NCI-H1417 treated with DMSO at 0.1 percent for 48 hours (cell line): ENCODE data around the gene TRAF1.

ENCODE experiments used
- DNase-seq: peaks from one replicate; lab custom pipeline; 2025; lab: John Stamatoyannopoulos, UW

Gene TRAF1

DNA sequence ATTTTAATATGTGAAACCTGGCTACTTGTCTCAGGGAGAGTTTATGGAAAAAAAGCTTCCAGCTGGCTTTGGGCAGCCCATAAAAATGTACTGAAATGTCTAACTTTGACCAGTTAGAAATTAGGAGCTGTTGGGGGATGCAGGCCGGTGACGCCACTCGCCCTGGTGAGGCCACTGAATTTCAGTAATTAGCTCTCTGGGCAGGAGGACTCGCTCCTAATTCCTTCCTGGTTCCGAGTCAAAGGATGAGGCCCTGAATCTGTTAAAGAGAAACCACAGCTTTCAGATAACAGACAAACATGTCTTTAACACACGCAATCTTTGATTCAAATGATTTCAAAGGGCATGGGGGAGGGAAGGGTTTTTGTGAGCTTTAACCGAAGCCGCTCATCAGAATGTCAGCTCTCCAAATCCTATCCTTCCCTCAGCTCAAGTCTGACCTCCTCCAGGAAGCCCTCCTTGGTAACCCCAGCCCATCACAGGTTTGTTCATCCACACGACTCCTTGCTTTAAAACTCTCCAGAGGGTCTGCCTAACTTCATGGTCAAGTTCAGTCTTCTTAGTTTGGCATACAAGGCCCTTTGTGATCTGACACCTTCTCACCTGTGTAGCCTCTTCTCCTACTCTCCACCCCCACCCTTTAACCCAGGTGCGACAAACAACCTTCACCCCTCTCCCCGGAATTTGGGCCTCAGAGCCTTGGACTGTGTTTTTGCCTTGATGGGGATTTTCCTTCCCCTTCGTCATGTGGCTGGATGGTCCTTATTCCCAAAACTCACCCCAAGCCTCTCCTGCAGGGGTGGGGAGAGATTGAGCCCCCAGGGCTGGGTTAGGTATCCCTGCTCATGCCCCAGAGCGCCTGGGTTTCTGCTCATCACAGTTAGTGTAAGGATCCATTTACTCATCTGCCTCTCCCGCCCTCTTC lies 36.0 kb downstream of the TRAF1 start:
- DNase-seq, result no peak

DNA sequence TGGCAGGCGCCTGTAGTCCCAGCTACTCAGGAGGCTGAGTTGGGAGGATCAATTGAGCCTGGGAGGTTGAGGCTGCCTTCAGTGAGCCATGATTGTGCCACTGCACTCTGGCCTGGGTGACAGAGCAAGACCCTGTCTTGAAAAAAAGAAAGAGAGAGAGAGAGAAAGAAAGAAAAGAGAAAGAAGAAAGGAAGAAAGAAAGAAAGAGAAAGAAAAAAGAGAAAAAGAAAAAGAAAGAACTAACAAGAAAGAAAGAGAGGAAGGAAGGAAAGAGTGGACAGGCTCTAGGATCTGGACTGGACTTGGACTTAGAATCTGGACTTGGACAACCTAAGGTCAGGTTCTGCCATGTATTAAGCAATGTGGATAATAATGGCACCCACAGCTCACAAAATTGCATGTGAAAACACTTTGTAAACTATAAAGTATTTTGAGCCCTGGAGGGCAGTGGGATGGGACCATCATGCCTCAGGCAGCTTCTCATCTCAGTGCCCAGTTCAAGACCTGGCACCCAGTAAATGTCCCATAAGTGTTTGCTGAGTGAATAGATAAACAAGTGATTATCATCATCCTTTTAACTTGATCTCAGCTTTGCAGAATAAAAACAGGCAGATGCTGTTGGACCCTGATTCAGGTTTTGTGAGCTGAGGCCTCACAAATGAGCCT lies 36.9 kb downstream of the TRAF1 start:
- DNase-seq, result no peak

DNA sequence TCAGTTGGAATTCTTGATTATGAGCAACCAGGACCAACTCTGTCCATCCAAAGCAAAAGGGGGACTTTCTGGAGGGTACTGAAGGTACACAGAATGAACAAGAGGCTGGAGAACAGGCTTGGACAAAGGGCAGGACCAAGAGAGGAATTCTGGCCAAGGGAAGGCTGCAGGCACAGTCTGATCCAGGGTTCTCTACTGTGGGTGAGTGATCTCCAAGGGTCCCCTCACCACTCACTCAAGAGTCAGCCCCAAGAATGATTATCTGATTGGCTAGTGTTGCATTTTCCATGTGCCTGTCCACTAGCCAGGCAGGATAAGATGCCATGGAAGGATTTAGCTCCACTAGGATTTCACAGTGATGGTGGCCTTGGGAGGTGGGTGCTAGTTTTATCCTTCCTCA lies 38.0 kb downstream of the TRAF1 start:
- DNase-seq, result no peak

DNA sequence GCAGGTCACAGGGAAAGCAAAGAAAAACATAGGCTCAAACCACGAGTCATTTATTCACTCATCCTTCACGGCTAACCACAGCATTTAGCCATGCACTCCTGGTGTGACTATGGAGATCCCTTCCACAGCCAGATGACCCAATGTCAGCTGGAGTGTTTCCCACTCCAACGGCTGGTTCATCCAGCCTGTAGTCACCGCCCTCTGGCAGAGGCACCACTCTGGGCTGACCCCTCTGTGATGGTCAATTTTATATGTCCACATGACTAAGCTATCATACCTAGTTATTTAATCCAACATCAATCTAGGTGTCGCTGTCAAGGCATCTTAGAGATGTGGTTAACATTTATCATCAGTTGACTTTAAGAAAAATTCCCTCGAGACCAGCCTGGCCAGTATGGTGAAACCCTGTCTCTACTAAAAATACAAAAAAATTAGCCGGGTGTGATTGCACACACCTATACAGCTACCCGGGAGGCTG lies 40.1 kb downstream of the TRAF1 start:
- DNase-seq, result no peak

DNA sequence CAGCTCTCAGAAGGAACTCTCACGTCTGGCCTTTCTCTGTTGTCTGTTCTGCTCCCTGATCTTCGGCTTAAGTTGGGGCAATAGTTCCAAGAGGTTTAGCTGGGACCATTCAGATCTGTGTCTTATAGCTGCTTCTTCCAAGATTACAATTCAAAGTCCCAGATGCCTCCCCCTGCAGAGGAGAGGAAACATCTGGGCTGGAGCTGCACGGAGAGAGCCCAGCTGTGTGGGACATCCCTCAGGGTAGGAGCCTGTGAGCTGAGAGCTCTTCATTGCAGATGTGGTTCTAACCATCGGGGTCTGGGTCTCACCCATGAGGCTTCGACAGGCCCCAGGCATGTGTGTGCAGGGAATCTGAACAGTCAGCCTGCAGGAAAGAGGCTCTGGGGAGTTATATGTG lies 40.6 kb downstream of the TRAF1 start:
- DNase-seq, result no peak

DNA sequence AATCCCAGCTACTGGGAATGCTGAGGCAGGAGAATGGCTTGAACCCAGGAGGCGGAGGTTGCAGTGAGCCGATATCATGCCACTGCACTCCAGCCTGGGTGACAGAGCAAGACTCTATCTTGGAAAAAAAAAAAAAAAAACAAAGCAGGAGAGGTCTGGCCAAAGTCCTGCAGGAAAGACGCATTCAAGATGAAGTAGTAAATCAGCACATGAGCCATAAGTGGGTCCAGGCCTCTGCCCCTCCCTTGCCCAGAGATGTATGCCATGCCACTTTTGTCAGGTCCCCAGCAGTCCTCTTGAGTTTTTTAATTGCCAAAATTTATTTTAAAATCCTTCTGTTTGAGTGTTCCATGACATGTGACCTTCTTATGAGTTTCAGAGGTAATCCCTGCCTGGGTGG lies 41.1 kb downstream of the TRAF1 start:
- DNase-seq, result no peak

DNA sequence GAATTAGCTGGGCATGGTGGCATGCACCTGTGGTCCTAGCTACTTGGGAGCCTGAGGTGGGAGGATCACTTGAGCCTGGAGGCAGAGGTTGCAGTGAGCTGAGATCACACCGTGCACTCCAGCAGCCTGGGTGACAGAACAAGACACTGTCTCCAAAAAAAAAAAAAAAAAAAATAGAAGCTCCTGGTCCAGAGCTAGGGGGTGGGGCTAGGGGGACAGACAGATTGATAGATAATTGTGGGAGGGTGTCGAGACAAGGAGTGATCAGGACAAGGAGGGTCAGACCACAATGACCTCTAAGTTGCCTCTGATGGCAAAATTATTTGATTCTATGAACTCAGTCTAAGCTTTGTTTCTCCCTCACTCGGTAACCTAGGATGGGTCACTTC lies 43.0 kb downstream of the TRAF1 start:
- DNase-seq, result no peak

DNA sequence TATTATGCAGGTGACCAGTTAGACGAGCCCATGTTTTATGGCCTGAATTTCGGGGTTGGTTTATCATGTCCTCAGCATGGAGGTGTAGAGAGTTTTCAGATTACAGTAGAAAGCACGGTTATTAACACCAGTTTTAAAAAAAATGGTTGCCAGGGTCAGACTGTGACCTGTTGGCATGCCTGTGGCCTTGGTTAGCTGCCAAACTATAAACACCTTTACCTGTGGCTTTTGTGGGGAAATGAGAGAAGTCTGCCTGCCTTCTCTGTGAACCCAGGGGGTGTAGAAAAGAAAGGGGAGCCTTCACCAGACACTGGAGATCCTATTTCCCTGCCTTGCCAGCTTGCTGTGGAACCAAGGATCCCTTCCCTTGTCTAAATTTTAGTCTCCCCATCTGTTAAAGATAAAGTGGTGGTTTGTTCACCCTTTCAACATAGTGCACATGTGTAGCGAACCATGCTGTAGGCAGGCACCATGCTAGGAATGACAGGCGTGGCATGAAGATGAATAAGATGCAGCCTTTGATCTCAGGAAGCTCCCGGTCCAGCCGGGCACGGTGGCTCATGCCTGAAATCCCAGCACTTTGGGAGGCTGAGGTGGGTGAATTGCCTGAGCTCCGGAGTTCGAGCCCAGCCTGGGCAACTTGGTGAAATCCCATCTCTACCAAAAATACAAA lies 43.5 kb downstream of the TRAF1 start:
- DNase-seq, result no peak

DNA sequence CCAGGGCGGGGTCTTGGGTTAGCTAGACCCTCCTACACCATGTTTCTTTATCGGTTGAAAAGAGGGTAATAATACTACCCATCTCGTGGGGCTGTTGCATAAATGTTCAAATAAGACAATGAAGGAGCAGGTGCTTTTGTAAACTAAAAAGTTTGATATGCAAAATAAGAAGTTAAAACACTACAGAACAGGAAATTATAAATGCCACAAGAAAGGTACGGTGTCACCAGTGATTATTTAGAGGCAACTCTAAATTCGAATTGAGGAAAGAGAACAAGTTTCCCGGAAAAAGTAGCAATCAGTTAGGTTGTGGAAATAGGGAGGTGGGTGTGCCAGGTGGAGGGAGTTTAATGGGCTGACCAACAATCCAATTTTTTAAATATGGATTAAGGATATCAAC lies 47.1 kb downstream of the TRAF1 start:
- DNase-seq, result no peak

DNA sequence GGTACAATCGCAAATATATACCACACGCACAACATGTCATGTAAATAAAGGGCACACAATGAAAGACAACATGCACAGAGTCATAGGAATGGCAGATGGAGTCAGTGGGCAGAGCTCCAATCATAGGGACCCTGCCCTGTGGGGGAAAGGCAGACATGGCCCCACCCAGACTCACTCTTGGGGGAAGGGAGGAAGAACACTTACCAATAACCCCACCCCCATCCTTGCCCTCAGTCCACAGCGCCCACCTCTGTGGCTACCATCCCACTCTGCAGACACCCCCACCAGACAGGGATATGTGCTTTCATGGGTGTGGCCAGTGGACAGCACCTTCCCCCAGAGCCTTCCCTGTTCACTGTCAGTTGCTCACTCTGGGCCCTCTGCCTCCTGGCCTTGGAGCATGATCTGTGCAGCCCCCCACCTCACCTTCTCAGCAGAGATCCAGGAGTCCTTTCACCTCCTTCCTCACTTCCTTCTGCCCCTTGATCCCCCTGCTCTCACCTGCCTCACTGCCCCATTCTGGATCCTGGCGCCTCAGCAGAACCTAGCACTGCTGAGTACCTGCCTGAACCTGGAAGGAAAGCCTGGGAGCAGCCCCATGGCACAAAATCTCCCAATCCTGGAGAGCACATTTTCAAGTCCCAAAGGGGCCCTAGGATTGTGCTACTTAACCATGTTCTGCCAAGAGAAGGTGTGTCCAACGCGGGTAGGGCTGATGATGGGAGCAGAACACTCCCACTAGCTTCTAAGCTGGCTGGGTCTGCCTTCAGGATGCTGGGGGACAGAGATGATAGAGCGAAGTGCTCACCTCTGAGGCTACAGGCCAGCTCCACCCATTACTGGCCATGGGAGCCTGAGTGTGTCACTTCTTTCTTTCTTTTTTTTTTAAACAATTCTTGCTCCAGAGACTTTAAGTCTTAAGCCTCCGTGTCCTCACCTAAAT lies 48.1 kb downstream of the TRAF1 start:
- DNase-seq, result no peak

DNA sequence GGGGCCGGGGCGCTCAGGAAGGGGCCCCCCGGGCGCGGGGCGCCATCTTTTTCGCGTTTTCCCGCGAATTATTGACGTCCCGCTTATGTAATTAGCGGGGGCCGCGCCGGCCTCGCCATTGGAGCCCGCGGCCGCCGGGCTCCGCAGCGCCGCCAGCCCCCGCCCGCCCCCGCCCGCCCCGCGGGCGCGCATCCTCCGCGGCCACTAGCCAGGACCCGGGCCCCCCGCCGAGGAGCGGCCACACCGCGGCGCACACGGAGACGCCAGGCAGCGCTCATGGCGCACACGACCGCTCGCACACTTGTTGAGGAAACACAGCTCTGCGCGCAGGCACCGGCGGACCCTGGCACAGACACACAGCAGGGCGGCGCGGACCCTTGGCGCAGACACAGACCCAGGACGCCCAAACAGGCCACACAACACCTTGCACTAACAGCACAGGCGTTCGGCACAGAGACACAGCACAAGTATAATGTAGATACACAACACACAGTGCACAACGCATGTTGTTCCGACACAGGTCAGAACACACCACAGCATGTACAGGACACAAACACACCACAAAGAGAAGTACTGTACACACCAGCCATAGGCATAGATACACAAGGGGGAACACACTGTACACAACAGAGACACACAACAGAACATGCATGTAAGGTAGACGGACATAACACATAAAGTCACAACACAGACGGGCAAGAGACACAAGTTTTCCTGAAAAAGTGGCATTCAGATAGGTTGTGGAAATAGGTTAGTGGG lies 49.1 kb downstream of the TRAF1 start:
- DNase-seq, result peak; percentile 69

DNA sequence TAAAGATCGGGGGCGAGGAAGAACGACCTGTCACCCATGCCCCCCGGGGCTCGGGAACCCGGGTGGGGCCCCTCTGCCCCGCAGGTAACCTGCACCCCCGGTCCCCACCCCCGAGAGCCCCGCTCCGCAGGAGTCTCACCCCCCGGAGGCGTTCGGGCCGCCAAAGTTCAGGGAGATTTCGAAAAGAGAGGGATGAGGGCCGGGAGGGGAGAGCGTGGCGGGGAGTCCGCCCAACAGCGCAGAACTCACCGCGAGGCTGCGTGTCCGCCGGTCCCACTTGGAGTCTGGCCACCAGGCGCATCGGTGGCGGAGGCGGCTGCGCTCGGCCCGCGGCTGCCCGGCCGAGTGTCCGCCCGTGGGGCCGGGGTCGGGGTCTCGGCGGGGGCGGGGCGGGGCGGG lies 49.8 kb downstream of the TRAF1 start, which contains the start of gene PHF19:
Gene PHF19 (minus strand): TSS at position 347 of the 399 bp plus-strand sequence. CDS start 2,447 bp downstream, outside the sequence.
- no peak for DNase-seq

DNA sequence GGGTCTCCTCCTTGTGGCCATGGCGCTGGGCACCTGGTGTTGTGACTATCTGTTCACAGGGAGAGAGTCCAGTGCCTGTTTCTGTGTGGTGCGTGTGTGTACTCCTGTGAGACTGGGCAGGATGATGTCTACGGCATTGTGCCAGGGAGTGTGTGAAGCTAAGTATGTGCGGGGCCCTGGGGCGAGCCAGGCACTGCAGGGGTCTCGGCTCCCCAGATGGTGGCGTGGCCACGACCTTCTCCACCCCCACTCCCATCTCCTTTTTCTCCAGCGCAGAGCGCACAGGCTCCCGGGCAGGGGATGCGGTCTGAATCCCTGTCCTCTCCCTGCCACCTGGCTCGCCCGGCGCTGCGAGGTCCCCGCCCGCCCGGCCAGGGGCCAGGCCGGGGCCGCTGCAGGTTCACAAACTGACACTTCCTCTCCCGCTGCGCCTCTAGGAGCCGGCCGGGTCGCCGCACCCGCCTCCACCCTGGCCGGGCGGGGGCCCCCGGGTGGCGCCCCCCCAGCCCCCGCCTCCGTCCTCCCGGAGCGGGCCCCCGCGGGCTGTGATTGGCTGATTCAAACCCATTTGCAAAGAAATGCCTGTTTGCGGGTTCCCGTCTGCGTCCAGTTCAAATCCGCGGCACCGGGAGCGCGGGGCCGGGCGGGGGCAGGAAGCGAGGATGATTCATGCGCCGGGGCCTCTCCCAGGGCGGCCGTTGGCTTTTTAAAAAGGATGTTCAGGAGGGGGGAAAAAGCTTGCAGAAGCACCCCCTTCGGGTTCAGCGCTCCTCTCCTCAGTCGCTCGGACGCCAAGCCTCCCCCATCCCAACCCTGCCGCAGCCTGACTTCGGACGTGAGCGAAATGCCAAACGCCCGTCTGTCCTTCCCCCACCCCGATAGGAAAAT lies 50.4 kb downstream of the TRAF1 start:
- DNase-seq, result peak; percentile 83

DNA sequence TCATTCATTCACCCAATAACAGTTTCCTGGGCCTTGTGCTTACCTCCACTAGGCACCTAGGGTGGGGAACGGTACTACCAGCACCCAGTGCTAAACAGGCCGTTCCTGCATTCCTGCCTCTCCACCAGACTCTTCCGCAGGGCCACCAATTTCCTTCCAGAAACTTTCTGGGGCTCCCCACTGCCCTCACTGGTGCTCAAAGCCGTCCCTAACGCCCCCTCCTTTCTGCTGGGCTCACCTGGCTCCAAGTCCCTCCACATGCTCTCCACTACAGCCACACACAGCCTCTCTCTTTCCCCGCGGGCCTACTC lies 51.0 kb downstream of the TRAF1 start:
- no peak for DNase-seq

DNA sequence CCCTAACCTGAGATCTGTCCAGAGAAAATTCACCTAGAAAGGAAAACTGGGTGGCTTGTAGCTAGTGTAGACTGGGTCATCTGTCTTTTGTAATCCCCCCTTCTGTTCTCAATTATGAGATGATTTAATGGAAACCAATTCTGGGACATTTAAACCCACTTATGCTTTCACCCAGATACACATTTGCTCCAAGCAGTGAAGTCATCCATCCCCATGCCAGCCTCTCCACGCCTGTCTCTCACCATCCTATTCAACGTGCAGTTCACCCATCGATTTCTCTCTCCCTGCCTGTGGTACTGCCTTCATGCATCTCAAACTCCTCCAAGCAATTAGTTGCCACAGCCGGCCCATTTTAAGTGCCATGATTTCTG lies 51.4 kb downstream of the TRAF1 start:
- DNase-seq, result no peak

DNA sequence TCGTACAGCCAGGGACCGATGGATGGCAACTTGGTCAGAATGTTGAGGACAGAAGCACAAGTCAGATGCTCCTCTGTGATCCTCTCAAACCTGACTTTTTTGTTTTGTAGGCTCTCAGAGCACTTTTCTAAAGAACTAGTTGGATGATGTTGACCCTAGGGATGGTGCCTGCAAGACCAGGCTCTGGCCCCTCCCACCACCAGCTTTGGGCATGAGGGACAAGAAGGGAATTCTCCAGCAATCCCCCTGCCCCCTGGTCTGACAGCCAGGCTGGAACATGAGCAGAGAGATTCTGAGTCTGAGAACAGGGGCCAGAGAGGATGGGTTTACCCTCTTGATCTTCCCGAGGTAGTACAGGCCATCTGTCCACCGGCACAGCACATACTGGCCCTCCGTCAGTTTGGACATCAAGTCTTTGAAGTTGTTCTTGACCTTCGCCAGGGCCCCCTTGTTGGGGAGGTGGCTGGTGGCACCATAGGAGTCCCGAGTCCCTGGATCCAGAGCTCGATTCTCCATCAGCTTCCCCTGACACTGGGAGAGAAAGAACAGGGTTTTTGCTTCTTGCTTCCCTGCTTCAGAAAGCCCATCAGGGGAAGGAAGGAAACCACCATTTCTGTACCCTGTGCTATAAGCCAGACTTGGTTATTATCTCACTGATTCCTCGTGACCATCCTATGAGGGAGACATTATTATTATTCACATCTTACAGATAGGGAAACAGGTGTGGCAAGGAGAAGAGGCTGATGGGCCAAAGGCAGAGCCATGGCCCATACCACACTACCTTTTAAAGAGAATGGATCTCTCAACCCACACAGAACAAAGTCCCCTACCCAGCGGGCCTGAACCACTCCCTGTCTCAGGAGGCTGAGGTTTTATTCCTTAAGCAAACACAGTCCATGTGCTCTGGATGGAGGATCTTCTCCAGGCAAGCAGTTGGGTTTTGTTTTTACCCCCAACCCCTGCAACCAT lies 52.1 kb downstream of the TRAF1 start:
- DNase-seq, result no peak

DNA sequence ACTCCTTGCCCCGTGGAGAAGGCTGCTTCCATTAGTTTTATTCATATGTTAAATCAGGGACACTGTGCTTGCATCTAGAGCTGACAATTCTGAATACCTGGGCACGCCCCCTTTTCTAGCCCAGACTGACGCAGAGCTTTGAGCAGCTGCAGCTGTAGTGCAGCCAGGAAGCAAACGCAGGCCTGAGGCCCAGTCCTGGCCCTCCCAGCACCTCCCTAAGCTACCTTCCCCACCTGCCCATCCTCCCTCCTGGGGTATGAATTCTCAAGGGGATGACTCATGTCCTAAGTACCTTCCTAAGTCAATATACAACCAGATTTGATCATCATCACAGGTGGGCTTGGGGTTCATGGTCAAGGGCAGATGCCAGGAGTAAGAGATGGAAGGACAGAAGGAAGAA lies 53.1 kb downstream of the TRAF1 start:
- no peak for DNase-seq

DNA sequence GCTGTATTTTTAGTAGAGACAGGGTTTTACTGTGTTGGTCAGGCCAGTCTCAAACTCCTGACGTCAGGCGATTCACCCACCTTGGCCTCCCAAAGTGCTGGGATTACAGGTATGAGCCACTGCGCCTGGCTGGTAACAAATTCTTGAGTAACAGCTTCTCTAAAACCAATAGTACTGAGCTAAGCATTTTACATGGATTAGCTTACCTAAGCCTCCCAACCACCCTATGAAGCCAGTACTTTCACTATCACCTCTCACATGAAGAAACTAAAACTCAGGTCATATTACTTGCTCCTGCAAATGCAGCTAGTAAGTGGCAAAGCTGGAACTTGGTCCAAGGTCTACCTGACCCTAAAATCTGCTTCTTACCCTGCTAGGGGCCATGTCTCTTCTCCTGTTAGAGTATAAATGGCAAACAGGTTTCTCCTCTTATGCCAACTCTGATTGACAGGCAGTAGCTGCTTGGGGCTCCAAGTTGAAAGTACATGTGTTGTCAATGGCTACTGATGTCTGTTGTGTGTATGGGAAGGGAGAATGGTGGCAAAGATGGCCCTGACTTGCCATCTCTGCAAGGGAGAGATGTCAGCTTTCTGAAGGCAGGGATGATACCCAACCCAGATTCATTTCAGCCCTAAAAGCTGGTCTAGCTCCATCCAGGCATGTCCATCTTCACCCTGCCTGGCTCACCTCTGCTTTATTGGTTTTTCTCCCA lies 53.6 kb downstream of the TRAF1 start:
- DNase-seq, result no peak
